IPS DF 6.9 (cell line): ENCODE results near the gene CELA3B.
A peak's percentile ranks its signal among the peaks of the same experiment; 100 is the strongest.
"Not testable (repeated sequence)": the region's sequence is repeated elsewhere in the genome, so short reads cannot be mapped to it uniquely, and the experiment has no call there.

ENCODE experiments used
- DNase-seq: peaks from one replicate; pipeline ENCODE4 v3.0.0-alpha.2; 2013; ENCODE audit warnings: low read depth, low spot score
- H3K27ac ChIP-seq: one replicate; pipeline ENCODE4 v1.5.1; 2013; ENCODE audit warnings: low read length, control low read depth
- H3K27me3 ChIP-seq: 2 replicates; pipeline ENCODE4 v1.6.1; 2013; ENCODE audit warnings: mild to moderate bottlenecking, low read length; ENCODE audit not compliant: control insufficient read depth, insufficient read depth
- H3K36me3 ChIP-seq: 2 replicates; pipeline ENCODE4 v1.6.1; 2013; ENCODE audit warnings: low read length; ENCODE audit not compliant: control insufficient read depth, insufficient read depth
- H3K4me1 ChIP-seq: 2 replicates; pipeline ENCODE4 v1.6.1; 2013; ENCODE audit warnings: low read length; ENCODE audit not compliant: control insufficient read depth, insufficient read depth
- H3K4me3 ChIP-seq: 2 replicates; pipeline ENCODE4 v1.5.1; 2013; ENCODE audit warnings: mild to moderate bottlenecking, low read length
- H3K9me3 ChIP-seq: 2 replicates; pipeline ENCODE4 v1.6.1; 2013; ENCODE audit warnings: low read length, inconsistent platforms; ENCODE audit not compliant: control insufficient read depth, insufficient read depth
- WGBS: extraction: QIAGEN DNeasy Blood & Tissue Kit; methylation state at CpG from one replicate; pipeline ENCODE4 v1.1.7; 2013; ENCODE audit warnings: mixed read lengths, missing lambda C conversion rate; ENCODE audit not compliant: insufficient read length, insufficient coverage; 5-methylcytosine and 5-hydroxymethylcytosine counted together

Gene CELA3B

GRCh38 chr1:21976703-21977239 lies at the start of gene CELA3B:
Gene CELA3B, plus strand, starts transcription at chr1:21977022. Its CDS starts 18 bp downstream, at chr1:21977040.
- not testable (repeated sequence) for H3K27ac ChIP-seq, H3K4me1 ChIP-seq, H3K36me3 ChIP-seq, H3K27me3 ChIP-seq, H3K4me3 ChIP-seq, H3K9me3 ChIP-seq, DNase-seq
- no CpG with 5 or more reads among the region's 9 CpGs for WGBS

DNA sequence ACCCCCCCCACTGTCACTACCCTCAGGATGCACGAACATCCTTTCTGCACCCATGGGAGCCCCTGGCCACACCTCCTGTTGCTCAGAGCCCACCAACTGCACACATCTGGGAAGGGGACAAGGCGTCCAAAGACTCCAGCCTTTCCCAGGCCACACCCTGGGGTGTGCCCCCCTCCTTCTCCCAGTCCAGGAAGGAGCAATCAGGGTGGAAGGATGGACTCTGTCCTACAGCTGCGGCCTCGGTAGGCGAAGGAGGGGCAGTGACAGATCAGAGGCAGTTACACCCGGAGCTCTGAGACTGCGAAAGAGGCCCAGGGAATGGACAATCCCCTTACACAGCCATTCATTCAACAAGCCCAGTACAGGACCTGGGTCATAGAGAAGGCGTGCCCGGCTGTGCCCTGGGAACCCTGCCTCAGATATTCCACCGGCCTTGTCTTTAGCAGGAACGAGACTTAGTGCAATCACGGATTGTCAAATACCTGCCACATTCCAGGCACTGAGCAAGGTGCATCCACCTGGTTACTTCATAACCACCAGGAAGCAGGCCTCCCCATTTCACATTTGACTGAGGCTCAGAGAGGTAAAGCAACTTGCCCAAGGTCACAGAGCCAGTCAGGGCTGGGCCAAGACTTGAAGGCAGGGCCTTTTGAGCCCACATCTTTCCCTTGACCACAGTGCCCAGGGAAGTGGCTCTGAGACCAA lies 49.1 kb upstream of the CELA3B start:
- no peak overlapping the region for H3K4me3 ChIP-seq
- no CpG with 5 or more reads among the region's 12 CpGs for WGBS
- H3K36me3 ChIP-seq = no peaks in the 10 kb centered on the region
- no peaks in the 10 kb centered on the region; the same call in none of the 2 replicates for H3K4me1 ChIP-seq
- H3K27ac ChIP-seq = no peak overlapping the region
- no peak for DNase-seq
- H3K9me3 ChIP-seq = no peaks in the 10 kb centered on the region
- H3K27me3 ChIP-seq = no peaks in the 10 kb centered on the region

DNA sequence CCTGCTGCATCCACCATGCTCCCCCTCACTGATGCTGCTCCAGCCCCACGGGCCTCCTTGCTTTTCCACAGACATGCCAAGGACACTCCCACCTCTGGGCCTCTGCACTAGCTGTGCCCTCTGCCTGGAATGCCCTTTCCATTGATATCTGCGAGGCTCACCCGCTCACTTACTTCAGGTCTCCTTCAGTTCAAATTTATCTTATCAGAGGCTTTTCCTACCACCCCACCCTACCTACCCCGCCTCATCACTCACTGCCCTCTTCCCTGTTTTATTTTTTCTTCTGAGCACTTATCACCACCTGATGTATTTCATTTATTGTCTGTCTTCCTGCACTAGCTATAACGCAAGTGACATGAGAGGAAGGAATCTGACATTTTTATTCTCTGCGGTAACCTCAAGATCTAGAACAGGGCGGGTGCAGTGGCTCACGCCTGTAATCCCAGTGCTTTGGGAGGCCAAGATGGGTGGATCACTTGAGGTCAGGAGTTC lies 46.7 kb upstream of the CELA3B start:
- no peak for DNase-seq
- Histone ChIP-seq H3K4me3 (no peak overlapping the region), H3K9me3 (no peaks in the 10 kb centered on the region), H3K27me3 (no peaks in the 10 kb centered on the region), H3K4me1 (peaks cover 5% of the 10 kb centered on the region; the same call in 1 of the 2 replicates), H3K27ac (no peak overlapping the region), H3K36me3 (no peaks in the 10 kb centered on the region)
- WGBS = no CpG with 5 or more reads among the region's 8 CpGs

GRCh38 chr1:21930629-21931170 lies 46.1 kb upstream of the CELA3B start:
- Histone ChIP-seq H3K9me3 (no peaks in the 10 kb centered on the region), H3K36me3 (no peaks in the 10 kb centered on the region), H3K4me1 (peaks cover 9% of the 10 kb centered on the region), H3K4me3 (no peak overlapping the region), H3K27ac (no peak overlapping the region), H3K27me3 (no peaks in the 10 kb centered on the region)
- DNase-seq = no peak
- no CpG with 5 or more reads among the region's 6 CpGs for WGBS

DNA sequence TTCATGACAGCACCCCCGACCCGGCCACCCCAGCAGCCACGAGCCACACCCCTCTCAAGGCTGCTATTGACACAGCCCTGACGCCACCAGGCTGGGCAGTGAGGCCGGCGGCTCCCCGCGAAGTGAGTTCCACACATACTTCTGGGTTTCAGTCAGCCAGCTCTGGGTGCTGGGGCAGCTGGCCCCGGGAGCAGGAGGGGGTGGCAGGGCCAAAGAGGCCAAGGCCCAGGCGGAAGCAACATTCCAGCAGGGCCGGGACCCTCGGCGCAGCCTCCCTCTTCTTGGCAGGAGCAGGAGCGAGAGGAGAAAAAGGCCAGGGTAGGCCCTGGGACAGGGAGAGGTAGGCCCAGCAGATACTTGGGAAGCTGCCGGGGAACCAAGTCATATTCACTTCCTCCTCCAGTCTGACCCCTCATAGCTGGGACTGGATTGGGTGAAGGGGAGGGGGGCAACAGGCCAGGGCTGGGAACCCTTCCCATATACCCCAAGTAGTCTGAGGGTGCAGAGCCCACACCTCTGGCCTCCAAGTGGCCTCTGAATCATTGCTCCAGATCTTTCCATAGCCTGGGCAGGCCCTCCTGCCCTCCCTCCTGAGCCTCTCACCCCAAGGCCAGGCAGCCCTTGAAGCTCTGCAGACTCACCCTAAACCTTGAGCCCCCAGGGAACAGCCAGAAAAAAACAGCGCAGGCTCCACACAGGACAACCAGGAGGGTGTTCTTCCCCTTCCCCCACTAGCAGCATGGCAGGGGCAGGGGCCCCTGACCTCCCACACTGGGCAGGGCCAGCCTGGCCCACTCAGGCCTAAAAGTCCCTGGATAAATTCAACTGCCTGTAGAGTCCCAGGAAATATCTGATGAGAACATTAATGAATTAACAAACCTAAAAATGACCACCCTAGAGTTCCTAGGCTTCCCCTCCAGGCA lies 45.4 kb upstream of the CELA3B start:
- no CpG with 5 or more reads among the region's 16 CpGs for WGBS
- H3K36me3 ChIP-seq = no peaks in the 10 kb centered on the region
- H3K4me1 ChIP-seq = peaks cover 12% of the 10 kb centered on the region
- no peaks in the 10 kb centered on the region for H3K9me3 ChIP-seq
- no peaks in the 10 kb centered on the region for H3K27me3 ChIP-seq
- no peak overlapping the region for H3K27ac ChIP-seq
- no peak overlapping the region for H3K4me3 ChIP-seq
- no peak for DNase-seq

DNA sequence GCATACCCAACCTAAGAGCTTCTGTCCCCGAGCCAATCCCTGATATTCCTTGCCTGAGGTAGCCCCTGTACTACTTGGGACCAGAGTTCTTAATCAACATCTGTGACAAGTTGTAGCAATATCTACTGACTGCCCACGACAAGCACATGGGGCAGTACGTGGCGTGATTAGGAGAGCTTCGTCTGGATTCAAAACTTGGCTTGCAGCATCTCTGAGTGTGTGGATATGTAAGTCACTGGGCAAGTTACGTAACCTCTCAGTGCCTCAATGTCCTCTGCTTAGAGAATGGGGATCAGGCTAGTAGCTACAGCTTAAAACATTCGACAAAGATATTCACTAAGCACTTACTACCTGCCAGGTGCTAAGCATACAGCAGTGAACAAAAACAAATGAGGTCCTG lies 44.7 kb upstream of the CELA3B start:
- Histone ChIP-seq H3K4me3 (no peak overlapping the region), H3K9me3 (no peaks in the 10 kb centered on the region), H3K36me3 (no peaks in the 10 kb centered on the region), H3K27ac (no peak overlapping the region), H3K27me3 (no peaks in the 10 kb centered on the region), H3K4me1 (peaks cover 12% of the 10 kb centered on the region)
- WGBS = no CpG with 5 or more reads among the region's 7 CpGs
- DNase-seq = no peak

DNA sequence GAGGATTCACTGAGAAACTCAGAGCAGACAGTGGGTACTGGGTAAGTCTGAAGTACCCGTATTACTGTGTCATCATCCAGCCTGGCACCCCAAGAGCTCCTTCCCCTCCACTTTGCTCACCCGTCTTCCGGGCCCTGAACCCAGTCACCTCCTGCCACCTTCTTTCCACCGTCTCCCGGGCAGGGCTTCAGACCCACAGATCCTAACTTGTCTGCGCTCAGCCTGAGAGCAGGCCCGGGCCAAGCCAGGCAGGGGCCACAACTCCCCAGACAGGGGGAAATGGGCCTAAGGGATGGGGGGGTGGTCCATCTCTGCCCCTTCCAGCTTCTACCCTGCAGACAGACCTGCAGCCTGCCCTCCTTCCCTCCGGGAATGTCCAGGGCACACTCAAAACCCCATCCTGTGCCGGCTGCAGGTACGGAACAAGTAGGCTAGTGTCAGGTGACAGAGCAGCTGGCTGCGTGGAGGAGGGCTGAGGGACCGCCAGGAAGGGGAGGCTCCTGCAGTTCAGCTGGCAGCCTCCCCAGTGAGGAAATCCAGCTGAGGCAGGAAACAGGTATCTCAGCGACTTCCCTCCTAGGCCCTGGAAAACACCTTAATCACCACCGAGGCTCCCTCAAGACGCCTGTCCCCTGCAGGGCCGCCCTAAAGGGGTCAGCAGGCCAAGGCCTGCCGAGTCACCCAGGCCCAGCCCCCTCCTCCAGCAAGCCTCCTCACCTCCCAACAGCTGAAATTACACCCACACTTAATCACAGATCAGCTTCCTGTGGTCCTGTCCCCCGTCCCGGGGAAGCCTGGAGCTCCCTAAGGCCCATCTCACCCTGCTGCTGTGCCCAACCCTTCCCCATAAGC lies 43.2 kb upstream of the CELA3B start:
- peaks cover 16% of the 10 kb centered on the region for H3K4me1 ChIP-seq
- no peaks in the 10 kb centered on the region for H3K9me3 ChIP-seq
- DNase-seq = no peak
- no peaks in the 10 kb centered on the region for H3K36me3 ChIP-seq
- no peak overlapping the region for H3K4me3 ChIP-seq
- H3K27ac ChIP-seq = no peak overlapping the region
- H3K27me3 ChIP-seq = no peaks in the 10 kb centered on the region
- WGBS = no CpG with 5 or more reads among the region's 19 CpGs

GRCh38 chr1:21935393-21935804 lies 41.4 kb upstream of the CELA3B start:
- Histone ChIP-seq H3K36me3 (no peaks in the 10 kb centered on the region), H3K4me1 (peaks cover 16% of the 10 kb centered on the region), H3K9me3 (no peaks in the 10 kb centered on the region), H3K27me3 (no peaks in the 10 kb centered on the region), H3K27ac (no peak overlapping the region), H3K4me3 (no peak overlapping the region)
- DNase-seq = no peak
- WGBS = no CpG with 5 or more reads among the region's 10 CpGs

DNA sequence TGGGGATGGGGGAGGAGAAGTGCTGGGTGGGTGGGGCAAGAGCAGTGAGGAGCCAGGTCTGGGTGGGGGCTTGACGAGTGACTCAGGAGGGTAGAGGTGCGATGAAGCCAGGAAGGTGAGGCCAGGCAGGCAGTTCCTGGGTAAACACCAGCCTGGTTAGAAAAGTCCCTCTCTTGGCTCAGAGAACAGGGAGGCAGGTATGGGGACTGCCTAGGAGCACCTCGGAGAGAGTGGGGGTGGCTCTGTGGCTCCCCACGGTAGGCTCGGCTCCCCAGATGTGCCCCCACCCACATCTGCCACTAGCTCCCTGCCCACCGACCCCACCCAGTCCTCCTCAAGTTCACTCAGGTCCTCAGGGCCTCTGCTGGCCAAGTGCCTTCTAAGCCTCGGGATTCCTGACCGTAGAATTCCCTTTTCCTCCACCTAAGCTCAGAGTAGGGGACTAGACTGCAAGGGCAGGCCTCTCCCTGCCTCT lies 40.9 kb upstream of the CELA3B start:
- DNase-seq = no peak
- Histone ChIP-seq H3K4me3 (peak overlapping the region; percentile 74; the same call in 1 of the 2 replicates), H3K27ac (no peak overlapping the region), H3K36me3 (no peaks in the 10 kb centered on the region), H3K4me1 (peaks cover 16% of the 10 kb centered on the region), H3K27me3 (no peaks in the 10 kb centered on the region), H3K9me3 (no peaks in the 10 kb centered on the region)
- no CpG with 5 or more reads among the region's 8 CpGs for WGBS
